HepG2 (cell line): Measurements from ENCODE around the gene ATP13A5. TPM values are rescaled to one million over a fixed set of nuclear protein-coding genes. Genes with fewer than 3 reads are reported as not detected.

ENCODE experiments used
- ATAC-seq: fragments of 200-7000 bp; cut with Tn5 transposase; 3 replicates; pipeline ENCODE4 v1.9.1; 2020; ENCODE audit warnings: mild to moderate bottlenecking, moderate library complexity
- BruUV-seq: library from RNA; stranded (reverse); fragments of 400-500 nt; replicated peaks from 2 replicates; lab custom pipeline; 2021; lab: Mats Ljungman, UMichigan
- CTCF ChIA-PET: fragments of 300-600 bp; formaldehyde crosslinking; extraction: SDS; loops from one replicate; lab custom pipeline; 2021; ENCODE audit warnings: low total read pairs, inconsistent platforms, low intra/inter-chr PET ratio; lab: Yijun Ruan, JAX
- POLR2A ChIA-PET: fragments of 350-600 bp; sonication (Branson Sonifier 250); formaldehyde crosslinking; loops from one replicate; lab custom pipeline; 2020; ENCODE audit warnings: antibody characterized with exemption, inconsistent platforms; lab: Yijun Ruan, JAX
- DNase-seq: peaks from one replicate; pipeline ENCODE4 v3.0.0-alpha.2; 2015; ENCODE audit warnings: low spot score
- FAIRE-seq: peaks from 3 replicates; lab custom pipeline; 2011; peaks lifted over from hg19 to GRCh38; lab: Jason Lieb, UNC
- H2AFZ ChIP-seq: one replicate; pipeline ENCODE4 v1.6.1; 2011; ENCODE audit warnings: low read length, inconsistent platforms
- H3K27ac ChIP-seq: fragments of 300-600 bp; 3 replicates; pipeline ENCODE4 v1.8.0; 2011; ENCODE audit warnings: mixed run types, mild to moderate bottlenecking, mixed read lengths, low read length, inconsistent platforms; ENCODE audit not compliant: insufficient read depth; ENCODE audit errors: extremely low read length
- H3K27me3 ChIP-seq, 2 experiments: fragments of 200-600 bp in 1 of 2; 2 replicates in 1 of 2; 3 replicates in 1 of 2; pipeline versions ENCODE4 v1.6.0 to v1.8.0; 2011; ENCODE audit warnings: low read length in 2 of 2, mild to moderate bottlenecking in 2 of 2, moderate library complexity in 2 of 2, inconsistent platforms in 1 of 2; ENCODE audit not compliant: insufficient read depth in 2 of 2, control insufficient read depth in 1 of 2
- H3K36me3 ChIP-seq, 2 experiments: fragments of 200-600 bp in 1 of 2; replicated peaks in 1 of 2; 2 replicates in 1 of 2; 3 replicates in 1 of 2; pipeline versions ENCODE4 v1.5.1 to v1.8.0; 2011; ENCODE audit warnings: low read length in 2 of 2, inconsistent platforms in 1 of 2; ENCODE audit not compliant: insufficient read depth in 2 of 2, control insufficient read depth in 1 of 2
- H3K4me1 ChIP-seq: 2 replicates; pipeline ENCODE4 v1.5.1; 2012; ENCODE audit warnings: low read length, inconsistent platforms; ENCODE audit not compliant: insufficient read depth
- H3K4me2 ChIP-seq: 2 replicates; pipeline ENCODE4 v1.6.0; 2011; ENCODE audit warnings: low read depth, low read length, inconsistent platforms
- H3K4me3 ChIP-seq, 3 experiments: fragments of 200-600 bp in 1 of 3; sonication (generic), shearing (Covaris generic) in 1 of 3; replicated peaks in 1 of 3; 2 replicates each; pipeline ENCODE4 v1.5.1; 2011 to 2016; ENCODE audit warnings: low read length in 3 of 3, inconsistent platforms in 2 of 3, low read depth in 2 of 3, mild to moderate bottlenecking in 2 of 3, control low read depth in 1 of 3, mixed read lengths in 1 of 3; ENCODE audit not compliant: insufficient read depth in 1 of 3
- H3K79me2 ChIP-seq: one replicate; pipeline ENCODE4 v1.6.1; 2011; ENCODE audit warnings: low read length, inconsistent platforms; ENCODE audit not compliant: insufficient read depth
- H3K9ac ChIP-seq: 2 replicates; pipeline ENCODE4 v1.6.0; 2011; ENCODE audit warnings: mild to moderate bottlenecking, low read depth, low read length, inconsistent platforms; ENCODE audit not compliant: insufficient read depth
- H3K9me3 ChIP-seq: 2 replicates; pipeline ENCODE4 v1.5.1; 2012; ENCODE audit warnings: mild to moderate bottlenecking, low read length
- H4K20me1 ChIP-seq: 2 replicates; pipeline ENCODE4 v1.6.0; 2011; ENCODE audit warnings: inconsistent platforms, mild to moderate bottlenecking, low read length, moderate library complexity; ENCODE audit not compliant: insufficient read depth
- EHMT2 ChIP-seq: fragments of 200-600 bp; sonication (generic); IDR thresholded peaks from 2 replicates; pipeline ENCODE4 v1.7.0; 2017; ENCODE audit warnings: antibody characterized with exemption, low read depth, low read length, borderline replicate concordance
- FOSL1 ChIP-seq: sonication (generic); formaldehyde crosslinking; IDR thresholded peaks from 2 replicates; pipeline ENCODE4 v1.9.0; 2021; ENCODE audit warnings: missing genetic modification reagents, borderline replicate concordance
- HNF4G ChIP-seq, 2 experiments: sonication (generic) in 1 of 2; formaldehyde crosslinking in 1 of 2; IDR thresholded peaks; 2 replicates each; pipeline versions ENCODE4 v1.4.0 to v1.6.1; 2011 to 2020; ENCODE audit warnings: borderline replicate concordance in 2 of 2, low read depth in 2 of 2, mild to moderate bottlenecking in 2 of 2, low read length in 1 of 2, missing genetic modification reagents in 1 of 2, moderate library complexity in 1 of 2
- KMT2B ChIP-seq: IDR thresholded peaks from 2 replicates; pipeline ENCODE4 v1.6.1; 2016; ENCODE audit warnings: missing genetic modification reagents, missing compliant biosample characterization
- NONO ChIP-seq, 2 experiments: fragments of 450-650 bp in 1 of 2; sonication (generic) in 1 of 2; formaldehyde crosslinking in 1 of 2; IDR thresholded peaks in 1 of 2; conservative IDR thresholded peaks in 1 of 2; 2 replicates each; pipeline versions ENCODE4 v1.6.1 to v1.8.0; 2017 to 2022; ENCODE audit warnings: mild to moderate bottlenecking in 1 of 2, missing genetic modification reagents in 1 of 2, moderate library complexity in 1 of 2
- PAWR ChIP-seq: sonication (generic); formaldehyde crosslinking; IDR thresholded peaks from 2 replicates; pipeline ENCODE4 v1.4.0; 2020; ENCODE audit warnings: missing genetic modification reagents, mild to moderate bottlenecking, borderline replicate concordance
- SALL1 ChIP-seq: sonication (generic); formaldehyde crosslinking; IDR thresholded peaks from 2 replicates; pipeline ENCODE4 v1.8.0; 2022; ENCODE audit warnings: mild to moderate bottlenecking, missing genetic modification reagents
- ZFX ChIP-seq: sonication (generic); formaldehyde crosslinking; IDR thresholded peaks from 2 replicates; pipeline ENCODE4 v1.4.0; 2020; ENCODE audit warnings: mild to moderate bottlenecking, low read depth, missing genetic modification reagents, moderate library complexity
- ZMAT3 ChIP-seq: sonication (generic); formaldehyde crosslinking; conservative IDR thresholded peaks from 2 replicates; pipeline ENCODE4 v1.7.0; 2021; ENCODE audit warnings: missing genetic modification reagents
- ZNF143 ChIP-seq: sonication (generic); formaldehyde crosslinking; IDR thresholded peaks from 2 replicates; pipeline ENCODE4 v1.4.0; 2020; ENCODE audit warnings: missing genetic modification reagents
- ZNF180 ChIP-seq: sonication (generic); formaldehyde crosslinking; IDR thresholded peaks from 2 replicates; pipeline ENCODE4 v1.4.0; 2020; ENCODE audit warnings: low read depth, missing genetic modification reagents, borderline replicate concordance
- ZNF451 ChIP-seq: sonication (generic); formaldehyde crosslinking; IDR thresholded peaks from 2 replicates; pipeline ENCODE4 v1.5.0; 2020; ENCODE audit warnings: mild to moderate bottlenecking, missing genetic modification reagents
- ZNF598 ChIP-seq: sonication (generic); formaldehyde crosslinking; IDR thresholded peaks from 2 replicates; pipeline ENCODE4 v1.5.1; 2020; ENCODE audit warnings: mild to moderate bottlenecking, missing genetic modification reagents, borderline replicate concordance
- ZSCAN21 ChIP-seq: sonication (generic); formaldehyde crosslinking; IDR thresholded peaks from 2 replicates; pipeline ENCODE4 v1.8.0; 2022; ENCODE audit warnings: mild to moderate bottlenecking, missing genetic modification reagents, moderate library complexity, borderline replicate concordance
- WGBS: methylation state at CpG from one replicate; pipeline ENCODE4 v1.1.6; 2017; ENCODE audit warnings: low lambda C conversion rate; 5-methylcytosine and 5-hydroxymethylcytosine counted together
- in situ Hi-C: cut with HindIII; loops from 2 replicates; pipeline ENCODE4 v1.10.0; 2017; ENCODE audit warnings: low pct_unique_long_range_greater_than_20kb; ENCODE audit not compliant: extremely low pct_ligation_motif_present
- intact Hi-C: fragments of 100-400 bp; cut with micrococcal nuclease; formaldehyde crosslinking; loops from one replicate; pipeline ENCODE4 v1.10.0; 2022; ENCODE audit not compliant: unreplicated experiment
- polyA plus RNA-seq, 8 experiments: library from polyadenylated mRNA; depleted of rRNA in 3 of 8; stranded (reverse) in 7 of 8; unstranded in 1 of 8; fragments of >200 nt; fragmentation: Illumina TruSeq in 4 of 8; extraction: Trizol in 4 of 8; gene quantifications; 2 replicates each; pipeline versions ENCODE4 v1.2.1 to v1.2.3, GENCODE V29; 2011 to 2016; ENCODE audit warnings: low read depth in 4 of 8, missing spikeins in 1 of 8, mixed read lengths in 1 of 8; ENCODE audit not compliant: insufficient read depth in 1 of 8
- total RNA-seq, 5 experiments: library from RNA; depleted of rRNA; stranded (reverse); fragments of >200 nt; fragmentation: Illumina TruSeq; extraction: Trizol; gene quantifications; 2 replicates each; pipeline ENCODE4 v1.2.3, GENCODE V29; 2016; ENCODE audit warnings: low read depth in 1 of 5
- TF ChIP-seq, protein P1 (sequence below): sonication (generic); formaldehyde crosslinking; IDR thresholded peaks from 2 replicates; pipeline ENCODE4 v1.4.0; 2020; ENCODE audit warnings: mild to moderate bottlenecking, missing genetic modification reagents
- TF ChIP-seq, protein P2 (sequence below): sonication (generic); formaldehyde crosslinking; IDR thresholded peaks from 2 replicates; pipeline ENCODE4 v1.4.0; 2020; ENCODE audit warnings: missing genetic modification reagents, mild to moderate bottlenecking, borderline replicate concordance

ATP13A5 gene
- total and polyA plus RNA-seq, 2 of the 13 experiments (the other 11 are each of a cell fraction or from before 2014, with no cell fraction given), result not detected

DNA sequence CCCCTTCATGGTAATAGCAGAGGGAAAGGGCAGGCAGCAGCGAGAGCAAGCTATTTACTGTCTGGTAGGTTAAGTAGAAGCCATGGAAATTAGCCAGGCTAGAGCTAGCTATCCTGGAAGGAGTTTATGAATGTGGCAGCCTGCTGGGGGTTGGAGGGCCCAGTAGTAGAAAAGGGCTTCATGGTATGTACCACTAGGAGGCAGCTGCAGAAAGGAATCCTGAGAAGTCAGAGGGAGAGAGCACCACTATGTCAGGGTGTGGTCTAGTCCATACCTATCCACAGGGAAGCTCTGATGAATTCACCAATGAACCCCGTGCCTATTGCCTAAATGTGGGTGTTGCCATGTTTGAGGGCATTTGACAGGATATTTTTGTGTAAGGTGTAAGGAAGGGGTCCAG, 82.6 kb downstream of the ATP13A5 start:
- ChIA-PET CTCF (no interaction called here), POLR2A (no interaction called here)
- FAIRE-seq (no peak), ATAC-seq (no peak), DNase-seq (no peak)
- no peaks in the 10 kb centered on the region for H3K9me3 ChIP-seq
- BruUV-seq, result no TSS peak
- H3K4me1 ChIP-seq, result no peaks in the 10 kb centered on the region
- H4K20me1 ChIP-seq, result no peaks in the 10 kb centered on the region
- H2AFZ ChIP-seq, result no peak overlapping the region
- H3K36me3 ChIP-seq, result no peaks in the 10 kb centered on the region
- WGBS, result 0% methylated on average over 2 of the region's 2 CpGs
- H3K4me2 ChIP-seq, result no peak overlapping the region
- H3K27me3 ChIP-seq, result no peaks in the 10 kb centered on the region
- no peak overlapping the region for H3K27ac ChIP-seq
- H3K4me3 ChIP-seq, result no peak overlapping the region
- no peaks in the 10 kb centered on the region for H3K79me2 ChIP-seq
- intact Hi-C loops (no loop called here), in situ Hi-C loops (no loop called here)
- H3K9ac ChIP-seq, result no peak overlapping the region
- TF ChIP-seq SALL1 (no peak), ZMAT3 (CRISPR knock-in tag) (no peak), ZSCAN21 (no peak), ZNF143 (CRISPR knock-in tag) (no peak), ZNF598 (CRISPR knock-in tag) (no peak), PAWR (no peak), HNF4G (IDR thresholded peaks at IDR 0.05; ENCODE audit: borderline replicate concordance, low read depth, low read length) (no peak), HNF4G (CRISPR knock-in tag; IDR thresholded peaks at IDR 0.05; ENCODE audit: borderline replicate concordance, low read depth) (no peak), ZNF180 (CRISPR knock-in tag) (no peak), ZFX (CRISPR knock-in tag) (no peak), FOSL1 (CRISPR knock-in tag) (no peak), KMT2B (CRISPR knock-in tag) (no peak), EHMT2 (no peak), ZNF451 (CRISPR knock-in tag) (no peak), NONO (IDR thresholded peaks at IDR 0.05) (no peak), NONO (CRISPR knock-in tag; conservative IDR thresholded peaks at IDR 0.05) (no peak)
- TF ChIP-seq, protein P1, sequence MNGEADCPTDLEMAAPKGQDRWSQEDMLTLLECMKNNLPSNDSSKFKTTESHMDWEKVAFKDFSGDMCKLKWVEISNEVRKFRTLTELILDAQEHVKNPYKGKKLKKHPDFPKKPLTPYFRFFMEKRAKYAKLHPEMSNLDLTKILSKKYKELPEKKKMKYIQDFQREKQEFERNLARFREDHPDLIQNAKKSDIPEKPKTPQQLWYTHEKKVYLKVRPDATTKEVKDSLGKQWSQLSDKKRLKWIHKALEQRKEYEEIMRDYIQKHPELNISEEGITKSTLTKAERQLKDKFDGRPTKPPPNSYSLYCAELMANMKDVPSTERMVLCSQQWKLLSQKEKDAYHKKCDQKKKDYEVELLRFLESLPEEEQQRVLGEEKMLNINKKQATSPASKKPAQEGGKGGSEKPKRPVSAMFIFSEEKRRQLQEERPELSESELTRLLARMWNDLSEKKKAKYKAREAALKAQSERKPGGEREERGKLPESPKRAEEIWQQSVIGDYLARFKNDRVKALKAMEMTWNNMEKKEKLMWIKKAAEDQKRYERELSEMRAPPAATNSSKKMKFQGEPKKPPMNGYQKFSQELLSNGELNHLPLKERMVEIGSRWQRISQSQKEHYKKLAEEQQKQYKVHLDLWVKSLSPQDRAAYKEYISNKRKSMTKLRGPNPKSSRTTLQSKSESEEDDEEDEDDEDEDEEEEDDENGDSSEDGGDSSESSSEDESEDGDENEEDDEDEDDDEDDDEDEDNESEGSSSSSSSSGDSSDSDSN, result no peak
- TF ChIP-seq, protein P2, sequence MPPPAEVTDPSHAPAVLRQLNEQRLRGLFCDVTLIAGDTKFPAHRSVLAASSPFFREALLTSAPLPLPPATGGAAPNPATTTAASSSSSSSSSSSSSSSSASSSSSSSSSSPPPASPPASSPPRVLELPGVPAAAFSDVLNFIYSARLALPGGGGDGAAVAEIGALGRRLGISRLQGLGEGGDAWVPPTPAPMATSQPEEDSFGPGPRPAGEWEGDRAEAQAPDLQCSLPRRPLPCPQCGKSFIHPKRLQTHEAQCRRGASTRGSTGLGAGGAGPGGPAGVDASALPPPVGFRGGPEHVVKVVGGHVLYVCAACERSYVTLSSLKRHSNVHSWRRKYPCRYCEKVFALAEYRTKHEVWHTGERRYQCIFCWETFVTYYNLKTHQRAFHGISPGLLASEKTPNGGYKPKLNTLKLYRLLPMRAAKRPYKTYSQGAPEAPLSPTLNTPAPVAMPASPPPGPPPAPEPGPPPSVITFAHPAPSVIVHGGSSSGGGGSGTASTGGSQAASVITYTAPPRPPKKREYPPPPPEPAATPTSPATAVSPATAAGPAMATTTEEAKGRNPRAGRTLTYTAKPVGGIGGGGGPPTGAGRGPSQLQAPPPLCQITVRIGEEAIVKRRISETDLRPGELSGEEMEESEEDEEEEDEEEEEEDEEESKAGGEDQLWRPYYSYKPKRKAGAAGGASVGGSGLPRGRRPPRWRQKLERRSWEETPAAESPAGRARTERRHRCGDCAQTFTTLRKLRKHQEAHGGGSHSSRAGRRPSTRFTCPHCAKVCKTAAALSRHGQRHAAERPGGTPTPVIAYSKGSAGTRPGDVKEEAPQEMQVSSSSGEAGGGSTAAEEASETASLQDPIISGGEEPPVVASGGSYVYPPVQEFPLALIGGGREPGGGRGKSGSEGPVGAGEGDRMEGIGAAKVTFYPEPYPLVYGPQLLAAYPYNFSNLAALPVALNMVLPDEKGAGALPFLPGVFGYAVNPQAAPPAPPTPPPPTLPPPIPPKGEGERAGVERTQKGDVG (CRISPR knock-in tag), result no peak
